ENCODE data around the gene VSIR. TPM values are rescaled to one million over a fixed set of nuclear protein-coding genes. Genes with fewer than 3 reads are reported as not detected.

VSIR gene
- total RNA-seq, 1 donor from 2014 or later = not detected

GRCh38 chr10:71712572-71713134 is 60.7 kb downstream of the VSIR start:
- Mint-ChIP-seq H3K4me3 (no peak overlapping the region), H3K36me3 (no peaks in the 10 kb centered on the region), H3K9me3 (no peaks in the 10 kb centered on the region), H3K4me1 (peaks cover 19% of the 10 kb centered on the region), H3K27ac (peak overlapping the region; percentile 83), H3K27me3 (ENCODE audit: insufficient read depth, low read depth) (peaks cover 5% of the 10 kb centered on the region)
- no peaks in the 10 kb centered on the region for H3K9me3 ChIP-seq (ENCODE audit: low read depth)
- no peak overlapping the region for H3K4me2 ChIP-seq
- H4K20me1 ChIP-seq (ENCODE audit: low read depth) = no peaks in the 10 kb centered on the region
- TF ChIP-seq EZH2phosphoT487 (IDR thresholded peaks at IDR 0.05) = no peak
- TF ChIP-seq CTCF (IDR thresholded peaks at IDR 0.05) = no peak
- TF ChIP-seq EZH2 (IDR thresholded peaks at IDR 0.05) = no peak
- H3F3A ChIP-seq (ENCODE audit: low read depth) = no peaks in the 10 kb centered on the region
- no peaks in the 10 kb centered on the region for H3K27me3 ChIP-seq
- H2AFZ ChIP-seq (replicated peaks) = peak overlapping the region; percentile 76
- H3K9ac ChIP-seq = no peak overlapping the region
- no peaks in the 10 kb centered on the region for H3K79me2 ChIP-seq (ENCODE audit: low read depth)
- H3K36me3 ChIP-seq = no peaks in the 10 kb centered on the region
- no peak overlapping the region for H3K4me3 ChIP-seq
- H3K4me1 ChIP-seq = peaks cover 12% of the 10 kb centered on the region
- no peak for DNase-seq (ENCODE audit: low spot score)
- no peak overlapping the region for H3K27ac ChIP-seq

- H3K36me3 ChIP-seq = no peaks in the 10 kb centered on the region
- no peak overlapping the region for H3K4me3 Mint-ChIP-seq
- peak overlapping the region; percentile 72 for H3K27ac Mint-ChIP-seq
- H3K4me2 ChIP-seq = no peak overlapping the region
- peaks cover 5% of the 10 kb centered on the region for H3K27me3 Mint-ChIP-seq (ENCODE audit: insufficient read depth, low read depth)
- H3K9me3 ChIP-seq (ENCODE audit: low read depth) = no peaks in the 10 kb centered on the region
- H3F3A ChIP-seq (ENCODE audit: low read depth) = no peaks in the 10 kb centered on the region
- peaks cover 12% of the 10 kb centered on the region for H3K4me1 ChIP-seq
- no peaks in the 10 kb centered on the region for H3K27me3 ChIP-seq
- TF ChIP-seq CTCF (IDR thresholded peaks at IDR 0.05) (no peak), EZH2 (IDR thresholded peaks at IDR 0.05) (no peak)
- no peak overlapping the region for H3K27ac ChIP-seq
- H3K79me2 ChIP-seq (ENCODE audit: low read depth) = no peaks in the 10 kb centered on the region
- no peaks in the 10 kb centered on the region for H4K20me1 ChIP-seq (ENCODE audit: low read depth)
- H3K36me3 Mint-ChIP-seq = no peaks in the 10 kb centered on the region
- no peak overlapping the region for H2AFZ ChIP-seq (replicated peaks)
- no peak overlapping the region for H3K9ac ChIP-seq
- H3K9me3 Mint-ChIP-seq = no peaks in the 10 kb centered on the region
- H3K4me3 ChIP-seq = no peak overlapping the region
- DNase-seq (ENCODE audit: low spot score) = no peak
- peaks cover 15% of the 10 kb centered on the region for H3K4me1 Mint-ChIP-seq
Observed at GRCh38 chr10:71712170-71712569, 61.1 kb downstream of the VSIR start.

- no peaks in the 10 kb centered on the region for H3F3A ChIP-seq (ENCODE audit: low read depth)
- no peak overlapping the region for H3K4me3 ChIP-seq
- no peaks in the 10 kb centered on the region for H3K36me3 Mint-ChIP-seq
- DNase-seq (ENCODE audit: low spot score) = no peak
- H3K4me1 ChIP-seq = peaks cover 12% of the 10 kb centered on the region
- H3K4me3 Mint-ChIP-seq = no peak overlapping the region
- H3K36me3 ChIP-seq = no peaks in the 10 kb centered on the region
- no peak overlapping the region for H2AFZ ChIP-seq (replicated peaks)
- no peak overlapping the region for H3K9ac ChIP-seq
- H3K9me3 Mint-ChIP-seq = no peaks in the 10 kb centered on the region
- H3K79me2 ChIP-seq (ENCODE audit: low read depth) = no peaks in the 10 kb centered on the region
- no peaks in the 10 kb centered on the region for H3K9me3 ChIP-seq (ENCODE audit: low read depth)
- peaks cover 5% of the 10 kb centered on the region for H3K27me3 Mint-ChIP-seq (ENCODE audit: insufficient read depth, low read depth)
- TF ChIP-seq CTCF (IDR thresholded peaks at IDR 0.05) (no peak), EZH2 (IDR thresholded peaks at IDR 0.05) (no peak), EZH2phosphoT487 (IDR thresholded peaks at IDR 0.05) (no peak)
- no peak overlapping the region for H3K4me2 ChIP-seq
- no peak overlapping the region for H3K27ac ChIP-seq
- no peaks in the 10 kb centered on the region for H4K20me1 ChIP-seq (ENCODE audit: low read depth)
- H3K27ac Mint-ChIP-seq = no peak overlapping the region
- H3K27me3 ChIP-seq = no peaks in the 10 kb centered on the region
- peaks cover 15% of the 10 kb centered on the region for H3K4me1 Mint-ChIP-seq
Observed at GRCh38 chr10:71711052-71711623, 62.2 kb downstream of the VSIR start.

Data from neural progenitor cell (in vitro differentiated cells).